HepG2 (cell line): Measurements from ENCODE around the gene ACTL8.

ENCODE experiments used
- TBP ChIP-seq: sonication (generic); formaldehyde crosslinking; IDR thresholded peaks from 2 replicates; pipeline ENCODE4 v1.5.0; 2020; ENCODE audit warnings: missing genetic modification reagents
- ZNF331 ChIP-seq: sonication (generic); formaldehyde crosslinking; IDR thresholded peaks from 2 replicates; pipeline ENCODE4 v1.4.0; 2020; ENCODE audit warnings: missing genetic modification reagents
- TF ChIP-seq, protein P1 (sequence below): sonication (generic); formaldehyde crosslinking; IDR thresholded peaks from 2 replicates; pipeline ENCODE4 v1.5.0; 2020; ENCODE audit warnings: missing genetic modification reagents

DNA sequence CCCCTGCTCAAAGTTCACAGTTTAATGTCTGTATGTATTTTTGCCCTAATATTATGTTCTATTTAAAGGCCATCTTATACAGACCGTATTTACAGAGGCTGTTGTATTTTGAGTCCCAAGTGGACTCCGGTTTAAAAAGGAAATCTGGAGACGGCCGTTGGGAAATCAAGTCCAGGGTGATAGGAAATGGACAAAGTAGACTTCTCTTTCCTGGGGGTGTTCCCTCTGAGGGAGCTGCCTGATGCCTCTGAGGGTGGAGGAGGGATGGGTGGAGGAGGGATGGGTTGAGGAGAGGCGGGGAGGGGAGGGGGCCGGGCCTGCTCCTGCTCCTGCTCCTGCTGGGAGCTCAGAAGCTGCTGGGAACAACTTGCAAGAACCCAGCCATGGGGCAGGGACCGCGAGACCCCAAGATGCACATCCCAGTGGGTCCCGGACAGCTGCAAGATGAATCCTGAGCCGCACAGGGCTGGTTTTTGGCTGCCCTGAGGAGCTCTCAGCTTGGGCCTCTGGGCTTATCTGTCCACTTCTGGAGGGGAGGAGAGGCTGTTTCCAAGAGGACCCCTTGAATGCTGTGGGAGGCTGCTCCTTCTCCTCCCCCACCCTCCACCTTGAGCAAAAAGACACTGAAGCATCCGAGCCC is 12.0 kb upstream of the ACTL8 start:
- TF ChIP-seq, protein P1, sequence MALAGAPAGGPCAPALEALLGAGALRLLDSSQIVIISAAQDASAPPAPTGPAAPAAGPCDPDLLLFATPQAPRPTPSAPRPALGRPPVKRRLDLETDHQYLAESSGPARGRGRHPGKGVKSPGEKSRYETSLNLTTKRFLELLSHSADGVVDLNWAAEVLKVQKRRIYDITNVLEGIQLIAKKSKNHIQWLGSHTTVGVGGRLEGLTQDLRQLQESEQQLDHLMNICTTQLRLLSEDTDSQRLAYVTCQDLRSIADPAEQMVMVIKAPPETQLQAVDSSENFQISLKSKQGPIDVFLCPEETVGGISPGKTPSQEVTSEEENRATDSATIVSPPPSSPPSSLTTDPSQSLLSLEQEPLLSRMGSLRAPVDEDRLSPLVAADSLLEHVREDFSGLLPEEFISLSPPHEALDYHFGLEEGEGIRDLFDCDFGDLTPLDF (CRISPR knock-in tag), result no peak
- TF ChIP-seq TBP (CRISPR knock-in tag) (no peak), ZNF331 (CRISPR knock-in tag) (no peak)
